ENCODE measurements around the gene TMEM50B. TPM values are rescaled to one million over a fixed set of nuclear protein-coding genes. Genes with fewer than 3 reads are reported as not detected.

Gene TMEM50B
- total and polyA plus RNA-seq, 2 of the 8 experiments (the other 6 are each of a cell fraction or from before 2014, with no cell fraction given), result 16.8 to 20.5 TPM

DNA sequence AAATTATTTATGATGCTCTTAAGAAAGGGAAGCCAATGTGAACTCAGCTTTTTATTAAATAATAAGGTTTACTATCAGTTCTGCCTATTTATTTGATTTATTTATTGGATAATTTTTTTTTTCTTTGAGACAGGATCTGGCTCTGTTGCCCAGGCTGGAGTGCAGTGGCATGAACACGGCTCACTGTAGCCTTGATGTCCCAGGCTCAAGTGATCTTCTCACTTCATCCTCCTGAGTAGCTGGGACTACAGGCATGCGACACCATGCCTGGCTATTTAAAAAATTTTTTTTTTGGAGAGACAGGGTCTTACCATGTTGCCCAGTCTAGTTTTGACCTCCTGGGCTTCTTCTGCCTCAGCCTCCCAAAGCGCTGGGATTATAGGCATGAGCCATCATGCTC, 32.7 kb upstream of the TMEM50B start:
- H3K79me1 ChIP-seq (ENCODE audit: low read depth, low read length), result no peaks in the 10 kb centered on the region
- H3K27ac ChIP-seq (ENCODE audit: low read depth, low read length), result no peak overlapping the region
- no peak overlapping the region for H3K4me3 ChIP-seq (ENCODE audit: extremely low read depth in 1 of 4, insufficient read depth in 2 of 4, low read depth in 3 of 4, low read length in 4 of 4)
- H3K56ac ChIP-seq (replicated peaks; ENCODE audit: insufficient read length, low read depth, low read length), result no peak overlapping the region
- no peak overlapping the region for H2AFZ ChIP-seq (ENCODE audit: low read length)
- H4K20me1 ChIP-seq (replicated peaks in 1 of 2; ENCODE audit: control insufficient read depth in 1 of 2, insufficient read depth in 2 of 2, low read length in 2 of 2), result peaks cover 0 to 6% of the 10 kb centered on the region in 2 experiments
- CTCF ChIA-PET (ENCODE audit: partially characterized antibody), result no interaction called here
- H2BK20ac ChIP-seq (ENCODE audit: low read length), result no peak overlapping the region
- H3K4ac ChIP-seq (replicated peaks; ENCODE audit: insufficient read length, low read depth, low read length), result no peak overlapping the region
- H3K4me2 ChIP-seq (ENCODE audit: insufficient read depth in 1 of 2, low read depth in 2 of 2, low read length in 2 of 2), result no peak overlapping the region
- no peak overlapping the region for H2BK15ac ChIP-seq (ENCODE audit: low read length)
- H3K9ac ChIP-seq (replicated peaks in 1 of 4; ENCODE audit: extremely low read depth in 1 of 4, low read depth in 3 of 4, low read length in 3 of 4), result no peak overlapping the region
- H4K8ac ChIP-seq (ENCODE audit: extremely low read depth, insufficient read depth, low read length), result no peak overlapping the region
- no peak overlapping the region for H2BK5ac ChIP-seq (ENCODE audit: low read depth, low read length)
- 97% methylated on average over 3 of the region's 3 CpGs; no CpG with 5 or more reads in 1 of the 2 experiments for WGBS, 2 experiments (ENCODE audit: extremely low coverage in 1 of 2, insufficient coverage in 1 of 2, insufficient read length in 1 of 2, insufficient replicate concordance in 2 of 2, low coverage in 1 of 2, low lambda C conversion rate in 2 of 2, missing lambda C conversion rate in 1 of 2)
- H3K79me2 ChIP-seq (ENCODE audit: control insufficient read depth in 1 of 2, insufficient read depth in 2 of 2, low read length in 2 of 2), result no peaks in the 10 kb centered on the region
- H3K36me3 ChIP-seq (ENCODE audit: control insufficient read depth in 2 of 4, insufficient read depth in 4 of 4, low read length in 3 of 4), result peaks cover 17 to 96% (median 69%) of the 10 kb centered on the region in 4 experiments
- no peak overlapping the region for H3K23ac ChIP-seq (ENCODE audit: insufficient read length)
- H3K4me1 ChIP-seq (replicated peaks in 1 of 4; ENCODE audit: control insufficient read depth in 3 of 4, insufficient read depth in 4 of 4, low read length in 3 of 4), result no peaks in the 10 kb centered on the region
- H2BK120ac ChIP-seq (replicated peaks; ENCODE audit: low read depth, low read length), result no peak overlapping the region
- no peak overlapping the region for H4K5ac ChIP-seq (ENCODE audit: insufficient read length, low read depth, low read length)
- FAIRE-seq, result no peak
- no peaks in the 10 kb centered on the region for H3K9me3 ChIP-seq (ENCODE audit: insufficient read depth in 2 of 2, low read depth in 1 of 2, low read length in 1 of 2)
- H2BK12ac ChIP-seq (ENCODE audit: low read depth, low read length), result no peak overlapping the region
- no peak overlapping the region for H3K18ac ChIP-seq (ENCODE audit: extremely low read depth, low read length)
- no peaks in the 10 kb centered on the region for H3K27me3 ChIP-seq (replicated peaks in 1 of 4; ENCODE audit: control insufficient read depth in 3 of 4, extremely low read depth in 1 of 4, insufficient read depth in 3 of 4, low read length in 3 of 4)
- H3K23me2 ChIP-seq (ENCODE audit: low read depth, low read length), result no peaks in the 10 kb centered on the region
- H3K14ac ChIP-seq (ENCODE audit: insufficient read length), result no peak overlapping the region
- DNase-seq (ENCODE audit: low read depth in 1 of 2, low spot score in 2 of 2), result no peak
- no peak overlapping the region for H4K91ac ChIP-seq (replicated peaks; ENCODE audit: insufficient read length, low read length)
- POLR2A ChIA-PET (ENCODE audit: partially characterized antibody), result interaction anchor here (0.6 to 4.9 kb wide), 6 partner anchors 9 to 29 kb away, joined by 3 to 23 read pairs (median 4); partner anchors contain the start of gene GART
- H2AK5ac ChIP-seq (ENCODE audit: low read depth, low read length), result no peak overlapping the region
- TF ChIP-seq CBX5 (IDR thresholded peaks at IDR 0.05; ENCODE audit: low read depth, low read length), result no peak
- no peak for TF ChIP-seq HDAC6 (IDR thresholded peaks at IDR 0.05; ENCODE audit: low read depth, low read length)
- no peak for TF ChIP-seq NANOG (IDR thresholded peaks at IDR 0.05; ENCODE audit: insufficient read depth, low read depth, low read length, poor library complexity, severe bottlenecking)
- TF ChIP-seq KDM4A (IDR thresholded peaks at IDR 0.05; ENCODE audit: low read depth, low read length, severe bottlenecking), result no peak
- TF ChIP-seq, protein P1, sequence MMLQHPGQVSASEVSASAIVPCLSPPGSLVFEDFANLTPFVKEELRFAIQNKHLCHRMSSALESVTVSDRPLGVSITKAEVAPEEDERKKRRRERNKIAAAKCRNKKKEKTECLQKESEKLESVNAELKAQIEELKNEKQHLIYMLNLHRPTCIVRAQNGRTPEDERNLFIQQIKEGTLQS (IDR thresholded peaks at IDR 0.05; ENCODE audit: insufficient read depth, low read depth, low read length), result no peak
- no peak for TF ChIP-seq HDAC2 (IDR thresholded peaks at IDR 0.05; ENCODE audit: borderline replicate concordance in 1 of 2, low read depth in 2 of 2, low read length in 2 of 2)
